ENCODE results near the gene C2orf81.
"Not testable (repeated sequence)": the region's sequence is repeated elsewhere in the genome, so short reads cannot be mapped to it uniquely, and the experiment has no call there.

Gene C2orf81

DNA sequence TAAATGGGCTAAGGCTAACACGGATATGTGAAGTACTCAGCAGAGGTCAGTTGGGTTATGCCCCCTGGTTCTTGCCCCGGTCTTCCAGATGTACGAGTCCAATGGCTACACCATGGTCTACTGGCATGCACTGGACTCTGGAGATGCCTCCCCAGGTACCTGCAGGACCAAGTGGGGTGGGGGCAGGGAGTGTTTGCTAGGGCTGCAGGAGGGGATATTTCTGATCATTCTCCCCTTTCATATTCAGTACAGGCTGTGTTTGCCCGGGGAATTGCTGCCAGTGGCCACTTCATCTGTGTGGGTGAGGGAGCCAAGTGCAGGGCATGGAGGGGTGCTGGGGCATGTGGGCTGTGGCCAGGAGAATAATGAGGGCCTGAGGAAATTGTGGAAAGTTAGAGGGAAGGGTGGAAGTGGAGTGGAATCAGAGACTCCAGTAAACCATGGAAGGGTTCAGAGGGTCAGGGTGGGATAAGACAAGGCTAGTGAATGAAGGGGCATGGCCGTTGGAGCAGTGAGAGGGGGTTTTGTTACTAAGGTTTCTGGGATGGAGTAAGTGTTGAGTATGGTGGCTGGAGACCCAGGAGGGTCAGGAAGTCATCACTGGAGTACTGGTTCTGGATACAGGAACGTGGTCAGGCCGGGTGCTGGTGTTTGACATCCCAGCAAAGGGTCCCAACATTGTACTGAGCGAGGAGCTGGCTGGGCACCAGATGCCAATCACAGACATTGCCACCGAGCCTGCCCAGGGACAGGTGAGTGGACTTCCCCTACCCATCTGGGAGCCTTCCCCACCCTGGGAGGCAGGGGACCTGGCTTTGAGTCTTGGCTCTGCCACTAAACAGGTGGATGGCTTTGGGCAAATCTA is 2.0 kb upstream of the C2orf81 start:
- FAIRE-seq, result no peak

DNA sequence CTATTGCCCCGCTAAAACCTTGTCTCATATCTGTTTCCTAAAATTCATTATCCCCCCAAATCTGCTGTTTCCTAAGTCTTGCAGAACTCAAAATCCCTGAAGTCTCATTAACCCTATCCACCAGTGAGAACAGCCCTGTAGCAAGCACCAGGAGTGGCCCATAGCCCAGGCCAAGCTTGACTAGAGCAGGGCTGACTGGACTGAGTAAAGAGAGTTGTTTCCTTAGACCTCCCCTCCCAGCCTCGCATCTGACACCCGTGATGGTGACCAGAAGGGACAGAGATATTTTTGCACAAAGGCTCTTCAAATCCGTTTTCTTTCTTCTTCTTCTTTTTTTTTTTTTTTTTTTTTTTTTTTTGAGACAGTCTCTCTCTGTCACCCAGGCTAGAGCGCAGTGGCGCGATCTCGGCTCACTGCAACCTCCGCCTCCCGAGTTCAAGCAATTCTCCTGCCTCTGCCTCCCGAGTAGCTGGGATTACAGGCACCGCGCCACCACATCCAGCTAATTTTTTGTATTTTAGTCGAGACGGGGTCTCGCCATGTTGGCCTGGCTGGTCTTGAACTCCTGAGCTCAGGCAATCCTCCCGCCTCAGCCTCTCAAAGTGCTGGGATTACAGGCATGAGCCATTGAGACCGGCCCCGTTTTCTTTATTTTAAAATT is 846 bp downstream of the C2orf81 start:
- not testable (repeated sequence) for FAIRE-seq

DNA sequence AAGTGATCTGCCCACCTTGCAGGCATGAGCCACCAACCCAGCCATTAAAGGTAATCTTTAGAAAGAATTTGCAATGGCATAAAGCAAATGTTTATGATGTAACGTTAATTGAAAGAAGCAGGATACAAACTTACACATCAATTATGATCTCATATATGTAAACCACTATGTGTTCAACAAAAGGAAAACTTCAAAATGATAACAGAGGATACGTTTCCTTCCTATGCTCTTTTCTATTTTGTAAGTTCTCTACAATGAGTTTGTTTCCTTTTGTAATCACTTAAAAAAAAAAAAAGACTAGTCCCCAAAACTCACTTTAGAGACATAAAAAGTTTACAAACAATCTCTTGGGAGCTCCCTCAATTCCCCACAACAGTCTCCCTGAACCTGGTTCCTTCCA is 1.4 kb downstream of the C2orf81 start:
- FAIRE-seq, result no peak

DNA sequence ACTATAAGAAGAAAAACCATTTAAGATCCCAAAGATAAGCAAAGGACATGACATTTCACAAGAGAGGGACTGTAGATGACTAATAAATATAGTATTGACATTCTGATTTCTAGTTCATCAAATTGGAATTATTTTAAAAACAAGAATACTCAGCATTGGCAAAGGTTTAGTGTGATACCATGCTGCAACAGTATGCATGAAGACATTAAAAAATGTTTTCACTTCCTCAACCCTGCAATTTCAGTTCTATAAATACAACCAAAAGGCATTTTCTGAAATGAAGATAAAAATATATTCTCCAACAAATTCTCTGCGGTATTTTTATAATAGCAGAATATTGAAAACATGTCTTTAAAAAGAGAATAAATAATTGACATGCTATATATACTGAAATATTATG is 2.1 kb downstream of the C2orf81 start:
- no peak for FAIRE-seq

DNA sequence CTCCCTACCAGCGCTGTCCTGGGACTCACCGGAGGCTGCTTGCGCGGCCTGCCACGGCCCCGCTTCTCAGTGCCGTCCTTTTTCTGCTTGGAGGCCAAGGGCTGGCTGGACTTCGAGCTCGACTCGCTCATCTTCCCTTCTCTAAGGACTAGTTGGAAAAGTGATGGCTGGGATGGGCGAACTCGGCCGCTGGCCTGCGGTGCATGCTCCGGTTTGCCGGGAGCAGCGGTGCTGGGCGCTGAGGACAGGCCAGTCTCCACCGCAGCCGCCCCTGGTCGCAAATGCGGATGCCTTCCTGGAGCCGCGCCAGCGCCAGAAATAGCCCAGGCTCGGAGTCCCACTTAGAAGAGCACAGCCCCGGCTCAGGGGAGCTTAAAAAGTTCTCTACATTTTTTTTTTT is 3.1 kb downstream of the C2orf81 start:
- no peak for FAIRE-seq

DNA sequence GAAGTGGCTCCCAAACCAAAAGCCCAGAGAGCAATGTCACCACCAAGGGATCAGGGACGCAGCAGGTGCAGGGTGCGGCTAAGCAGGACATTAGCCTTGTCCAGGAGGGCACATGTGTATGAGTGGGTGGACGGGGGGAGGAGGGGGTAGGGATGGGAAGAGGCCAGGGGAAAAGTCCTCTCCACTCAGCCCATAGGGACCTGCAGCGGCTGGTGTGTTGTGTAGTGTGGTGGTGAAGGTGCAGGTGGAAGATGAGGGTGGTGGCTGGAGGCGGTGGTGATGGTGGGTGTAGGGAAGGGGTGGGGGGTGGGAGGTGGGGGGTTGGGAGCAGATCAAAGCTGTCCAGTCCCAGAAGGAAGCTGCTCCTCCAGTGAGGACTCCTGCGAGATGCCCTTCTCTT is 3.7 kb downstream of the C2orf81 start:
- no peak for FAIRE-seq

DNA sequence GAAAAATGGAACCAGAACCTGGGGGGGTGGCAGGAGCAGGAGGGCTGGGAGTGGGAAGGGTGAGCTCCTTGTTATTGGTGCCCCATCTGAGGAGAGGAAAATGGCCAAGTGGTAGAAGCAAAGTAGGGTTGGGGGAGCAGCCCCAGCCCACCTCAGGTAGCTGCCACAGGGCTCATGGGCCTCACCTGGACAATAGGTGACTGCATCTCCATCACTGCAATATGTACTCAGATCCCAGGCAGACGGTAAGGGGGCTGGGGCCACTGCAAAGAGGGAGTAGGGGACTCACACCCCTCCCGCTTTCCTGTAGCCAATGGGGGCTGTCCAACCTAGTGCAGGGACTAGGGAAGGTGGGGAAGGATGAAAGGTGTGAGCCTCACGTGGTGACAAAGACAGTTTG is 4.2 kb downstream of the C2orf81 start:
- FAIRE-seq, result no peak

DNA sequence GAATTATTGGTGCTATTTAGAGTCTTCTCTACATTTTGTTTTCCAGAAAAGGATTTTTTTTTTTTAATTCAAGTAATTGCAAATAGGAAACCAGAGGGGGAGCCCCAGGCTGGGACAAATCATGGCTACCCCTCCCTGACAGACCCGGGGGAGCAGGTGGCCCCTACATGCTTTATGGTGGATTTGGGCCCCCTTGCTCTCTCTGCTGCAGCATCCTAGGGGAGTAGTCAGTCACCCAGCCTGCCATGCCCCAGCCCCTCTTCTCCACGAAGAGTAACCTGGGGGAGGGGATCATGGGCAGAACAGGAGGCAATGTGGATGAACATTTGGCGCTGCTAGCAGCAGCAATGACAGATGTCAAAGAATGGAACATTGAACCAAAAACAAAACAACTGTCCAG is 4.6 kb downstream of the C2orf81 start:
- FAIRE-seq, result no peak

DNA sequence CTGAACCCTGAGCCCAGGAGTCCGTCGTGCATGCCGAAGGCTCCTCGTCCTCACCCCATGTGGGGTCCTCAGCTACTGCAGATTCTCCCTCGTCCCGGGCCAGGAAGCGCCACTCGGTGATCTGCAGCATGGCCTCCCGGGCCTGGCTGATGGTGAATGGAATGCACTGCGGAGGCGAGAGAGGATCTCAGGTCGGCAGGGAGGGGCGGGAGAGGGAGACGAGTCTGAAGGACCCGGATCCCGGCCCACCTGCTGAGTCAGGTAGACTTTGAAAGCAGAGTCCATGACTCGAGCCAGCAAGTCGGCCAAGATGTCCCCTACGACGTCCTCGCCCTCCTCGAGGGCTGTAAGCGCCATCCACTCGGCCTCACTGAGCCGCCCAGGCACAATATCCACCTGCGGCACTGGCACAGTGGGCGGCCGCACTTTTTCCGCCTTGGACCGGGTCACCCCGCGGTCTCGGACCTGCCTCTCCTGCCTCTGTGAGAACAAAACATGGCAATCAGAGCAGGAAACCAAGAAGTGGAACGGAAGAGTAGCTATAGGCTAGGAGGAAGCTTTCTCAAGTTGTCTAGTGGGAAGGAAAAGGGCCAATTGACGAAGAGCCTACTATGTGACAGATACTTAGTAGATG is 5.5 kb downstream of the C2orf81 start:
- FAIRE-seq, result no peak

DNA sequence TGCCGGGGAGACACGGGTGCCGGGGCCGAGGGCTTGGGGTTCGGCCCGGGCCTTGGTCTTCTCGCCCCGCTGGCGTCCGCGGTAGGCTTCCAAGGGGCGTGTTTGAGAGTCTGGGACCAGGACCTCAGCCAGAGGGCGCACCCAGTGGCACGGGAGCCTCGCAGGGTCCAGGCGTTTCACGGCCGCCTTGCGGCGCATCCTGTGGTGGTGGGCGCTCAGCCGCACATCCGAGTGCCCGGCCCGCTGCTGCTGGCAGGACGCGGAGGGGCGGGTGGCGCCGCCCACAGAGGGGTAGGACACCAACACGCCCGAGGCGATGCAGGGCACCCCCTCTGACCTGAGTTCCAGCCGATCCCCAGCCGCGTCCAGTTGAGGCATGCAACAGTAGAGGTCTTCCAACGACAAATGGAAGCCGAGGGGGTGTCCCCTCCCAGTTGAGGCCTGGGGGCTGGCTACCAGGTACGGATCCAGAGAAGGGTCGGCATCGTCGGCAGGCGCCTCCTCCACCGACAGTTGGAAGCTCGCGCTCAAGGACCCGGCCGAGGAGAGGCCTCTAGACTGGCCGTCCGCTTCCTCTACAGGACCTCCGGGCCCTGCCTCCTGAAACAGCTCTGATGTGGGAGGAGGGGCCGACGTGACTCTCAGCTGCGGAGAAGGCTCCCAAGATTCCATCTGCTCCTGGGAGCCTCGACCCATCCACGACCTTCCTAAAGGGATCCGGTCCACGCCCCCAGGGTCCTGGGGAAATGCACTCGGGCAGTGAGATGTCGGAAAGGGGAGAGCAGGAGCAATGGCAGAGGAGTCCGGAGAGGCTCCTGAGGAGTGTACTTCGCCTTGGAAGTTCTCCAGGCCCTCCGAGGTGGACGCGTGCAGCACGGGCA is 6.3 kb downstream of the C2orf81 start:
- FAIRE-seq, result no peak

DNA sequence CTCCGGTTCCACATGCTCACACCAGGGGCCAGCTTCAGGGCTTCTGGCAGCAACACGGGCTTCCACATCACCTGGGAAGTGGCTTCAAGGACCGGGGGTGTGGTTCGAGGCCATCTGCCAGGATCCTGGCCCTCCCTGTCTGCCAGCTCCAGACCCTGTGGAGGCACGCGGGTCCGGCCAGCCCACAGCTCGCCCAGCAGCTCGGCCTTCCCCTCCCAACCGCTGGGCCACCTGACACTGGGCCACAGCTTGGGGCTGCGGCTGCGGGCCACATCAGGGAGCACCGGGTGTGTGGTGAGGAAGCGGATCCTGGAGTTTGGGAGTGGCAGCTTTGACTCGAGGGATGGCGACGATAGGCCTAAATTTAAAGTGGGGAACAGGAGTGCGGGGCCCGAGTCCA is 7.0 kb downstream of the C2orf81 start:
- FAIRE-seq, result no peak

DNA sequence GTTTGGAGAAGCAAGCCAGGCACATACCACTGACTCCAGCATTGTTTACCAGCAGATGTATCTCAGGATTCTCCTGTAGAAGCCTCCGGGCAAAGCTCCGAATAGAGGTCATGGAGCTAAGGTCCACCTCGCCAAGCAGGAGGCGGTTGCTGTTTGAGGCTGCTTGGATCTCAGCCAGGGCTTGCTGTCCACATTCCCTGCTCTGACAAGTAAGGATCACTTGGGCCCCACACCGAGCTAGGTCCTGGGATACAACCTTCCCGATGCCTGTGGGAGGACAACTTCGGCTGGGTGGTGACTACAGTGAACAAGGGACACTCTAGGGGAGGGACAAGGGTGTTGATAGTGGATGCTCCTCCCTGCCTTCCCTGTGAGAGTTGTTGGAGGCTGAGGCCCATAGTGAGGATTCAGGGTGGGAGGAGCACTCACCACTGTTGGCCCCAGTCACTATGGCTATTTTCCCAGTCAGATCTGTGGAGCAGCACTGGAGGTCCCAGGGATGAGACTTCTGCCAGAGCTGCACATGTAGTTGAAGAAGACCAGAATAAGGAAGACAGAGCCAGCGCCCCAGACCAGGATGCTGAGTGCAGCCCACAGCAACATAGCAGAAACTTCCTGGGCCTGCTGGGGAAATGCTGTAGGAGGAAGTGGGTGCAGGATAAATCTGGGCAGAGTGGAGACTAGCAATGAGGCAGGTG is 8.3 kb downstream of the C2orf81 start:
- no peak for FAIRE-seq

DNA sequence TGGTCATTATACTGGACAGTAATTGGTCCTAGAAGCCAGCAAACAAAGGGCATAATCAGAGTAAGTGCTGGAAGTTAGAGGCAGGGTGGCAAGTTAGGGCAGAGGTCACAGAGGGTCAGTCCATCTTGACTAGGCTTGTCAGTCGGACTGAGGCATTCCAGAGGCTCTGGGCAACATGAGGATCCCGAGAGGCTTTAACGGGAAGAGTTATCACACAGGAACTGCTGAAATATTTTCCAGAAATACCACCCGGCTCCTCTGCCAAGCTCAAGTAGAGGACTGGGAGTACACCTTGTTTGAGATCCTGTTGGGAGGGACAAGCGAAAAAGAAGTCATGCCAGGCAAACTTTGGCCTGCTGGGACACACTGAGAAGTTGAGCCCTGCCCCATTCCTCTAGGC is 13.7 kb downstream of the C2orf81 start:
- FAIRE-seq, result no peak

DNA sequence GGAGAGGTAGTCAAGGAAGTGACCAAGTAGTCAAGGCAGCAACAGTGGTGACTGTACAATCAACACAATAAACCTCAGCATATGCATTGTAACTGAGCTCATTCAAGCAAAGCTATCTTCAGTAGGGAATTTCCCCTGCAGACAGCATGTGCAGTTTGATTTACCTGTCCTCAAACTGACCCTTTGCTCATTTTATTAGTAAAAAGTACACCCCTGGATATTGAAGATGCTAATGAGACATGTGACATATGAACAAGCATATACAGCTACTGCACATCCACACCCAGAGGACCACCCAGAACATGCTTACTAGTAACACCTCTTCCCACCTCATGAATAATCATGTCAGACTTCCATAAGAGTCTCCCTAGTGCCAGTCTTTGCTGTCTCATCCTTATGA is 15.4 kb downstream of the C2orf81 start:
- no peak for FAIRE-seq

DNA sequence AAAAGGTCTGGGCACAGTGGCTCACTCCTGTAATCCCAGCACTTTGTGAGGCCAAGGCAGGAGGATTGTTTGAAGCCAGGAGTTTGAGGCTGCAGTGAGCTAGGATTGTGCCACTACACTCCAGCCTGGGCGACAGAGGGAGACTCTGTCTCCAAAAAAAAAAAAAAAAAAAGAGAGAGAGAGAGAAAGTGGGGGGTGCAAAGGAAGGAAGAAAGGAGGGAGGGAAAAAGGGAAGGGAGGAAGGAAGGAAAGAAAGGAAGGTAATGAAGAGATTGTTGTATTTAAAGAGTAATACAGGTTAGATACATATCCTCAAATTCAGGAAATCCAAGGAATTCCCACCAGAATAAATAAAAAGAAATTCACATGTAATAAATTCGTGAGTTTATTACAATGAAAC is 19.5 kb downstream of the C2orf81 start:
- FAIRE-seq, result no peak

DNA sequence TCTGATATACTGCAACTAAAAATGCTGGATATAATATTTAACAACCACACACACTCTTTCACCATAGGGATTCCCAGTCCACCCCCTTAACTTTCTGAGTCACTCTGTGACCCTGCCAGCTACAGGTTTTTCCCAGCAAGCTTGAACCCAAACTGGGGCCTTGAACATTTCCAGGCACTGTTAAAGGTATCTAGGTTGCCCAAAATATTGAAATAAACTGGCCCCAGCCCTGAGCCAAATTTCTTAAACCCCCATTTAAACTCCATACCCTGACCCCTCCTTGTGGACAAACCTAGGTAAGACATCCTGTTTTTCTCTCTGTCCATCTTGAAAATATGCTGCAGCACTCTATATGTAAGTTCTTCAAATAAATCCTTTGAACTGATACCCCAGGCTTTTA is 21.6 kb downstream of the C2orf81 start:
- no peak for FAIRE-seq

DNA sequence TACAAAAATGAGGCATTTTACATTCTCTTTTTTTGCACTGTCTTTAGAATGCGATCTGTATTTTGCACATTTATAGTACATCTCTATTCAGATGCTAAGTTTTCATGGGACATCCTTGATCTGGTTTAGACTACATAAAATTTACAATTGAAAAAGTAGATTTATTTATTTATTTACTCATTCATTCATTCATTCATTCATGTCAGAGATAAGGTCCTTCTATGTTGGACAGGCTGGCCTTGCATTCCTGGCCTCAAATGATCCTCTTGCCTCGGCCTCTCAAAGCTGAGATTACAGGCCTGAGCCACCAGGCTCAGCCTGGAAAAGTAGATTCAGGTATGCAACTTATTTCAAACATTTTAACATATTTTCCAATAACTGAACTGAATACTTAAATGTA is 25.3 kb downstream of the C2orf81 start:
- no peak for FAIRE-seq

DNA sequence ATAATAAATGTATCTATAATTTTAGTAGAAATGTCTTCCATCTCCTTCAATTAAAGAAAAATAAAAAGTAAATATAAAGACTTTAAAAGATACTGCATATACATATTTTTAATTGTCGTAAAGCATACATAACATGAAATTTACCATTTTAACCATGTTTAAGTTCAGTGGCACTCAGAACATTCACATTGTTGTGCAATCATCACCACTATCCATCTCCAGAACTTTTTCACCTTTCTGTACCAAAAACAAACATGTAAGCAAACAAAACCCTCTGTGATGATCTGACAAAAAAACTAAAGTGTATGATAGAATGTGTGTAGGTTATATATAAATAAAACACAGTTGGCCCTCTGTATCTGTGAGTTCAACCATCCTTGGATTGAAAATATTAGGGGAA is 27.9 kb downstream of the C2orf81 start:
- FAIRE-seq, result no peak

DNA sequence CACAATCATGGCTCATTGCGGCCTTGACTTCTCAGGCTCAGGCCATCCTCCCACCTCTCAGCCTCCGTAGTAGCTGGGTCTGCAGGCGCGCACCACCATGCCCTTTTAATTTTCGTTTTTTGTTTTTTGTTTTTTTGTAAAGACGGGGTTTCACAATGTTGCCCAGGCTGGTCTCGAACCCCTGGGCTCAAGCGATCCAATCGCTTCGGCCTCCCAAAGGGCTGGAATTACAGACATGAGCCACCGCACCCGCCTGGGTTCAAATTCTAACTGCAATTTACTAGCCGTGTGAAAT is 29.0 kb downstream of the C2orf81 start:
- FAIRE-seq, result no peak

DNA sequence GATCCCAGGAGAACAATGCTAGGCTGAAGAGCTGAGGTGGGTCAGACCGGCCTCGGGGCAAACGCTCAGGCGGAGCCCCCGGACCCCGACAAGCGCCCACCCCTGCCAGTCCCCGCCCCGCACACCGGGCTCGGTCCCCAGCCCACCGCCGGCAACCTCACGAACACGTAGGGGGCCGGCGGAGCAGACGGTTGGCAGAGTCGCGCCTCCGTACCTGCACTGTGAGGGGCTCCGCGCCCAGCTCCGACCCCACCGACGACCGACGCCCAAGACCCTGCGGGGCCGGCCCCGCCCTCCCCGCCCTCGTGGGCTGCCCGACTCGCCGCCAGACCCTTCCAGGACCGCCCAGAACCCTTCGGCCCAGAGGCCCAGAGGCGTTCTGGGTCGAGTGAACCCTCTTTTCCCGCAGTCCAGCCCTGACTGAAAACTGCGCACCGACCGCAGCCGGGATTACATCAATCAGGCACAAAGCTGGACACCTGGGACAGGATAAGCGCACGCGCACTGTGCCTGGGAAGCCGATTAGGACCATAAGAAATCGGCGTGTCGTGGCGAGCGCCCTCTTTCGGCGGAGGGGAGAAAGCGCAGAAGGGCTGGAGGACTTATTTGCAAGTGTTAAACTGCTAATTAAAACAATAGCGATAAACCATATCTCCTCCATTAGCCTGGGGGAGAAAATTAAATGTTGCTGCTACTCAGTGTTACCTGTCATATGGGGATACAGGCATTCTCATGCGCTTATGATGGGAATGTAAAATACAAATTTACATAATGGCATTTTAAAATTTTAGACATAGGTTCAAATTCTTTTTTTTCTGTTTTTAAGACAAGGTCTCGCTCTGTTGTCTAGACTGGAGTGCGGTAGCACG is 29.6 kb downstream of the C2orf81 start:
- FAIRE-seq, result no peak

DNA sequence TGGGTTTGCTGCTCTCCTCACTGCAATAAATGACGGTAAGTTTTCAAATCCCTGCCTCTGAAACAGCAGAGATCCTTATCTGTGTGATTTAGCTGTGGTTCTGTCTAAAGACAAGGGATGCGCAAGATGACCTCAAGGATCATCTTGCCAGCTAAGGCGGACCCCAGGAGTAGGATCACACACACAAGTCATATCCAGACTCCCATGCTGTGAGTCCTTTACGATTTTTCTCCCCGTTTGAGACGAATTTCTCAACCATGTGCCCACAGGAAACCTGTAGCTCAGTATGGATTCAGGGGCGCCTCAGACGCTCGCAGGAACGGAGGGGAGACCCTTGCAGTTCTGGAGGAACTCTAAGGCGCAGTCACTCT is 30.2 kb downstream of the C2orf81 start:
- FAIRE-seq, result no peak

DNA sequence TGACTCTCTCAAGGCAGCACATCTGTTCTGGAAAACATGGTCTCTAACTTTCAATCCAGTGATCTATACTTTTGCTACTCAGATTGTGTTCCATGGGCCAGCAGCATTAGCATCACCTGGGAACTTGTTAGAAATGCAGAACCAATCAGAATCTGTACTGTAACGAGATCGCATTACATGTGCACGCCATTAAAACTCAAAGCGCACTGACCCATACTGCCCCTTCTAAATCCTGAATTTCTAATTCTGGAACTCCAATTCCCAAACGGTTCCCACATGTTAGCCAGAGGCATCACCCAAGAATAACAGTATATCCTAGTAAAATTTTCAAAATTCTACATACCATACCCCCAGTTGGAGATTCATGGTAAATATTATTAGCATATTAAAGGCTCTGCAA is 30.8 kb downstream of the C2orf81 start:
- FAIRE-seq, result no peak
